ENCODE data around the gene UBE2O. TPM values are rescaled to one million over a fixed set of nuclear protein-coding genes. Genes with fewer than 3 reads are reported as not detected.
"Not testable (repeated sequence)": the region's sequence is repeated elsewhere in the genome, so short reads cannot be mapped to it uniquely, and the experiment has no call there.

Gene UBE2O
- total RNA-seq, 2 experiments from 2014 or later = 30.5 to 31.3 TPM

DNA sequence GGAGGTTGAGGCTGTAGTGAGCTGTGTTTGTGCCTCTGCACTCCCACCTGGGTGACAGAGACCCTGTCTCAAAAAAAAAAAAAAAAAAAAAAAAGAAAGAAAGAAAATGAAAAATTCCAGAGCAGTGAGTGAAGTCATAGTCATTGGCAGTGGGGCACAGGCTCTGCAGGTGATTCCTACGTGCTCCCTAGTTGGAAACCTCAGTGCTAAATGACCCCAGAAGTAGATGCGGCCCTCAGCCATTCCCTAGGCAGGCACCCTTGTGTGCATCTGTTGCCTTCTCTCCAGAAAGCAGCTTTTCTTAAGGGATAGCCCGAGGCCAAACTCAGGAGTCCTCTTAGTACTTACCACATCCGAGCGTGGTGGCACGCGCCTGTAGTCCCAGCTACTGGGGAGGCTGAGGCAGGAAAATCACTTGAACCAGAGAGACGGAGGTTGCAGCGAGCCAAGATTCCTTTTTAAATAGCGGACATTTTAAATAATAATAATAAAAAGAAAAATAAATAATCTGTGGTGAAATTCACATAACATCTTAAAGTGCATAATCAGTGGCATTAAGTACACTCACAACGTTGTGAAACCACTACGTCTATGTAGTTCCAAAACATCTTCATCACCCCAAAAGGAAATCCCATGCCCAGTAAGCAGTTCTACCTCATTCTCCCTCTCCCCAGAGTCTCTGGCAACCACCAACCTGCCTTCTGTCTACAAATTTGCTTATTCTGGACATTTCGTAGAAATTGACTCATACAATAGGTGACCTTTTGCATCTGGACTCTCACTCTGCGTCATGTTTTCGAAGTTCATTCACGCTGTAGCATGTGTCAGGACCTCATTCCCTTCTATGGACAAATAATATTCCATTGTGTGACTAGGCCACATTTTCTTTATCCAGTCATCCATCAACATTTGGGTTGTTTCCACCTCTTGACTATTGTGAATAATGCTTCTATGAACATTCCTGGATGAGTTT, 81.0 kb downstream of the UBE2O start:
- Mint-ChIP-seq H3K27me3 (no peaks in the 10 kb centered on the region), H3K4me3 (no peak overlapping the region), H3K9me3 (no peaks in the 10 kb centered on the region), H3K27ac (no peak overlapping the region), H3K36me3 (ENCODE audit: low read depth) (no peaks in the 10 kb centered on the region), H3K4me1 (no peaks in the 10 kb centered on the region)
- ChIA-PET CTCF (interaction anchor here (0.6 to 3.1 kb wide), 4 partner anchors 8 to 1054 kb away, joined by 3 to 7 read pairs (median 4); no protein-coding TSS in a partner anchor), POLR2A (no interaction called here)
- no peak for DNase-seq

DNA sequence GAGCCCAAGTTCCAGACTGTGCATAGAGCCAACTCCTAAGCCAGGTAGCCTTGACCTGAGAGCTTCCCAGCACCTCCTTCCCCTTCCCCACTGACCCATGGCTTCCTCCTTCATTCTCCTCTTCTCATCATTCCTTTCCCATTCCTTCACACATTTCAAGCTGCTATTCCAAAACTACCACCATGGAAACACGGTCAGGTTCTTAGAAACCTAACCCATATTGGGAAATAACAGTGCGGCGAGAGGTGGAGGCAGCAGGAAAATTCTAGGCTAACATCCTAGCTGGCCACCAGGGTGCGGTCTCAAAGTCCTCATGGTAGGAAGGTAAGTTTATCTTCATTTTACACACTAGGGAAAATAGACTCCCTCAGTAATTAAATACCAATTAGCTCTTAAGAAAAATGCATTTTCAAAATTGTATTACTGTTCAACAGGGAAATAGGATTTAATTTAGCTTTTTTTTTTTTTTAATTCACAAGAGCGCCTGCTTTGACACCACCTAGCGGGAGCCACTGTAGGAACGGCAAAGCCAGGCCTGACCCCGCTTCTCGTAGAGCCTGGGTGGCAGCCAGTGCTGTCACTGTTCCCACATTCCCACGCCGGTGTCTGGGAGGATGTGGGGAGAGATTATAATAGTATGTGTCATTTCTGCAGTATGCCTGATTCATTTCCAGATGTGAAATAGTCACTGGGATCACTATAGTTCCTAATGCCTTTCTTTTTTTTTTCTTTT, 82.5 kb downstream of the UBE2O start:
- no peaks in the 10 kb centered on the region for H3K36me3 Mint-ChIP-seq (ENCODE audit: low read depth)
- H3K27me3 Mint-ChIP-seq = no peaks in the 10 kb centered on the region
- no peak overlapping the region for H3K4me3 Mint-ChIP-seq
- H3K27ac Mint-ChIP-seq = no peak overlapping the region
- ChIA-PET POLR2A (no interaction called here), CTCF (interaction anchor here (1.8 to 3.1 kb wide), 3 partner anchors 11 to 17 kb away, joined by 5 to 14 read pairs (median 7); partner anchors contain the start of gene PRPSAP1)
- no peaks in the 10 kb centered on the region for H3K4me1 Mint-ChIP-seq
- no peak for DNase-seq
- H3K9me3 Mint-ChIP-seq = no peaks in the 10 kb centered on the region

DNA sequence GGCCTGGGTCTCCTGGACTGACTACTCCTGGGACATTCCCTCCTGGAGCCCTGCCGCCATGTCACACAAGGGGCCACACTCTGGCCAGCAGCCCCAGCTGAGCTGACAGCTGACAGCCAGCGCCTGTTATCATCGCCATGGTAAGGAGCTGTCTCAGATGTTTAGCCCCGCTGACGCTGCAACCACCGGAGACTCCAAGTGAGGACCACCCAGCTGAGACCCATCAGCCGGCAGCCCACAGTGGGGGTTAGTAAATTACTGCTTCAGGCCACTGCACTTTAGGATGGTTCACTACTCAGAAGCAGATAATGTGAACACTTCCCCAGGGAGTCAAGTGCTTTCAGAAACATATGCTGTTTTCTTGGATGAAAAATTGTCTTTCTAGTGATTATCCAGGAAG, 83.1 kb downstream of the UBE2O start:
- Mint-ChIP-seq H3K27me3 (no peaks in the 10 kb centered on the region), H3K9me3 (no peaks in the 10 kb centered on the region), H3K4me1 (no peaks in the 10 kb centered on the region), H3K36me3 (ENCODE audit: low read depth) (no peaks in the 10 kb centered on the region), H3K27ac (no peak overlapping the region), H3K4me3 (no peak overlapping the region)
- ChIA-PET CTCF (interaction anchor here (1.8 to 3.1 kb wide), 3 partner anchors 11 to 16 kb away, joined by 5 to 14 read pairs (median 7); partner anchors contain the start of gene PRPSAP1), POLR2A (no interaction called here)
- no peak for DNase-seq

DNA sequence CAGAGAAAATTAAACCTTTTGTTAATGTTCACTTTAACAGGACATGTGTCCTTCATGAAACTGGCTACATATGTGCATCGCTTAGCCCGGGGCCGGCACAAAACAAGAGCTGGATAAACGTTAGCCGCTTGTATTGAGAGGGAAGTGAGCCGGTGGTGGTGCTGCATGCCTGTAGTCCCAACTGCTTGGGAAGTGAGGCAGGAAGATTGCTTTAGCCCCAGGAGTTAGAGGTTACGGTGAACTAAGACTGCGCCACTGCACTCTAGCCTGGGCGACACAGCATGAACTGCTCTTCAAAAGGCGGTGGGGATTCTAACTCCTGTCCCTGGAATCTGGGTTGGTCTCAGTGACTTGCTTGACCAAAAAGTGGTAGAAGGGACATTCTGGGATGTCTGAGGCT, 83.6 kb downstream of the UBE2O start:
- no peak overlapping the region for H3K4me3 Mint-ChIP-seq
- no peak overlapping the region for H3K27ac Mint-ChIP-seq
- ChIA-PET POLR2A (no interaction called here), CTCF (interaction anchor here (0.6 to 3.1 kb wide), 4 partner anchors 12 to 16 kb away, joined by 3 to 14 read pairs (median 6); partner anchors contain the start of gene PRPSAP1)
- no peaks in the 10 kb centered on the region for H3K27me3 Mint-ChIP-seq
- no peaks in the 10 kb centered on the region for H3K4me1 Mint-ChIP-seq
- DNase-seq = no peak
- H3K36me3 Mint-ChIP-seq (ENCODE audit: low read depth) = no peaks in the 10 kb centered on the region
- no peaks in the 10 kb centered on the region for H3K9me3 Mint-ChIP-seq

DNA sequence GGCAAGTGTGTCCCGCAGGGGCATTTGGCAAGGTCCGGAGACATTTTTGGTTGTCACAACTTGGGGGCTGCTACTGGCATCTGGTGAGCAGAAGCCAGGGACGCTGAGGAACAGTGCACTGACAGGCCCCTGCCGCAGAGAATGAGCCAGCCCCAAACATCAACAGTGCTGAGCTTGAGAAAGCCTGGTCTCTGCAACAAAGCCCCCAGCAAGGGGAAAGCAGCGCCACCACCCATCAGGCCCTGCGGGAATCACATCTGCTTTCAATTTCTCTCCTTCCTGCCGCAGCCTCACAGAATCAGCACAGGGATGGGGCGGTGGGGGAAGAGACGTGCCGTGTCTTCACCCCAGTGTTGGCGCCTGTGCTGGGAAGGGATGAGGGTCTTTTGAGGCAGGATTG, 84.4 kb downstream of the UBE2O start:
- ChIA-PET CTCF (interaction anchor here (0.6 to 2.1 kb wide), 2 partner anchors 13 to 14 kb away, joined by 3 to 14 read pairs; no protein-coding TSS in a partner anchor), POLR2A (no interaction called here)
- Mint-ChIP-seq H3K27me3 (no peaks in the 10 kb centered on the region), H3K36me3 (ENCODE audit: low read depth) (no peaks in the 10 kb centered on the region), H3K4me3 (no peak overlapping the region), H3K4me1 (no peaks in the 10 kb centered on the region), H3K27ac (no peak overlapping the region), H3K9me3 (no peaks in the 10 kb centered on the region)
- no peak for DNase-seq

DNA sequence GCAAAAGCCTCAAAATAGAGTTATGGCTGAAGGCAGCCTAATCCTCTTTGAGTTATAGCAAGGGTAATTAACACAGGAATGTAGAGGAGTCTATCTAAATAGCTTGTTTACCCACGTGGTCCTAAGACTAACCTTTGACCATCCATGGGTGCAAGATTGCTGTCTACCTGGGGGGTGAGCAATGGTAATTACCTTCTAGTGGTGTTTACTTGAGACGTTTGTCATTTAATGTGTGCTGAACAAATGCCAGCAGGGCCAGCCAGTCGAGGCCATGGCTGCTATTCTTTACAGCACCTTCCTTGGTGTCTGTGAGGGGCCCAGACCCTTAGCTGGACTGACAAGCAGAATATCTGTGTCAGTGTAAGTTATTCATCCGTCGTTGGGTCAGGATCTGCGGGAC, 85.3 kb downstream of the UBE2O start:
- H3K4me1 Mint-ChIP-seq = peaks cover 2% of the 10 kb centered on the region
- ChIA-PET POLR2A (no interaction called here), CTCF (no interaction called here)
- H3K4me3 Mint-ChIP-seq = no peak overlapping the region
- H3K27me3 Mint-ChIP-seq = no peaks in the 10 kb centered on the region
- DNase-seq = no peak
- no peak overlapping the region for H3K27ac Mint-ChIP-seq
- H3K9me3 Mint-ChIP-seq = no peaks in the 10 kb centered on the region
- no peaks in the 10 kb centered on the region for H3K36me3 Mint-ChIP-seq (ENCODE audit: low read depth)

DNA sequence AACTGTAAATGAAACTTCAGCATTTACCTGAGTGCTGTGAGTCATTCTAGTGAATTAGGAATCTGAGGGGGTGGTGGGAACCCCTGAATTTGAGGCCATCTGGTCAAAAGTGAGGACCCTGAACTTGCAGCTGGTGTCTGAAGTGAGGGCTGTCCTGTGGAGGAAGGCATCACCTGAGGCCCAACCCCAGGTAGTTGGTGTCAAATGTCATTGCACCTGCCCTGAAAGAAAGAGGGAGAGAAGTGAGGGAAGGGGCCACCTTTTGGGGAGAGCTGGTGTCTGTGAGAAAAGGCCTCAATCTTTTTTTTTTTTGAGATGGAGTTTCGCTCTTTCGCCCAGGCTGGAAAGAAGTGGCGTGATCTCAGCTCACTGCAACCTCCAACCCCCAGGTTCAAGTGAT, 86.7 kb downstream of the UBE2O start:
- Mint-ChIP-seq H3K27ac (no peak overlapping the region), H3K4me3 (no peak overlapping the region), H3K36me3 (ENCODE audit: low read depth) (no peaks in the 10 kb centered on the region), H3K9me3 (no peaks in the 10 kb centered on the region), H3K4me1 (peaks cover 2% of the 10 kb centered on the region), H3K27me3 (peaks cover 4% of the 10 kb centered on the region)
- DNase-seq = no peak
- CTCF ChIA-PET = interaction anchor here (1.5 to 2.0 kb wide), 2 partner anchors 15 to 32 kb away, joined by 6 to 10 read pairs; no protein-coding TSS in a partner anchor
- POLR2A ChIA-PET = no interaction called here

DNA sequence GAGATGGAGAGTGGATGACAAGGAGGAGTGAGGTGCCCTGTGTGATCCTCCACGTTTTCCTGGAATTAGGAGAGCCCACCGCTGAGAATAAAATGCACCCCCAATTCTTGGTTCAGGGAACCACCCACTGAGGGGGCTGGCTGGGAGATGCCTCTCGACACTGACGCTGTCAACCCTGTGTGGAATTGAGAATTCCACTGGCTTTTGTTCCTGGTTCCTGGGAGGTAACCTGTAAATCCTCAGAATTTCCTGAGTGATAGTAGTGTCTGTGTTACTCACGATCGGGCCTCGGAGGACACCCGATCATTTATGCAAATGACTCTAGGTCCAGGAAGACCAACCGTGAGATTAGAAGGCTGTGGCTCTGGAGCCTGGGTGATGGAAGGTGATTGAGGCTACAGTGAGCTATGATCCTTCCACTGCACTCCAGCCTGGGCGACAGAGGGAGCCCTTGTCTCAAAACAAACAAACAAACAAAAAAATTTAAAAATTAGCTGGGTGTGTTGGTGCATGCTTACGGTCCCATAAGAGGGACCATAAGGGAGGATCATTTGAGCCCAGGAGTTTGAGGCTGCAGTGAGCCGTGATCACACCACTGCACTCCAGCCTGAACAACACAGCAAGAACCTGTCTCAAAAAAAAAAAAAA, 87.6 kb downstream of the UBE2O start:
- H3K4me1 Mint-ChIP-seq = peaks cover 2% of the 10 kb centered on the region
- no peak overlapping the region for H3K27ac Mint-ChIP-seq
- no peaks in the 10 kb centered on the region for H3K9me3 Mint-ChIP-seq
- no peaks in the 10 kb centered on the region for H3K36me3 Mint-ChIP-seq (ENCODE audit: low read depth)
- H3K27me3 Mint-ChIP-seq = peaks cover 4% of the 10 kb centered on the region
- ChIA-PET POLR2A (no interaction called here), CTCF (interaction anchor here (1.5 to 2.0 kb wide), 3 partner anchors 12 to 33 kb away, joined by 6 to 10 read pairs (median 9); partner anchors contain the start of gene PRPSAP1)
- no peak for DNase-seq
- no peak overlapping the region for H3K4me3 Mint-ChIP-seq

DNA sequence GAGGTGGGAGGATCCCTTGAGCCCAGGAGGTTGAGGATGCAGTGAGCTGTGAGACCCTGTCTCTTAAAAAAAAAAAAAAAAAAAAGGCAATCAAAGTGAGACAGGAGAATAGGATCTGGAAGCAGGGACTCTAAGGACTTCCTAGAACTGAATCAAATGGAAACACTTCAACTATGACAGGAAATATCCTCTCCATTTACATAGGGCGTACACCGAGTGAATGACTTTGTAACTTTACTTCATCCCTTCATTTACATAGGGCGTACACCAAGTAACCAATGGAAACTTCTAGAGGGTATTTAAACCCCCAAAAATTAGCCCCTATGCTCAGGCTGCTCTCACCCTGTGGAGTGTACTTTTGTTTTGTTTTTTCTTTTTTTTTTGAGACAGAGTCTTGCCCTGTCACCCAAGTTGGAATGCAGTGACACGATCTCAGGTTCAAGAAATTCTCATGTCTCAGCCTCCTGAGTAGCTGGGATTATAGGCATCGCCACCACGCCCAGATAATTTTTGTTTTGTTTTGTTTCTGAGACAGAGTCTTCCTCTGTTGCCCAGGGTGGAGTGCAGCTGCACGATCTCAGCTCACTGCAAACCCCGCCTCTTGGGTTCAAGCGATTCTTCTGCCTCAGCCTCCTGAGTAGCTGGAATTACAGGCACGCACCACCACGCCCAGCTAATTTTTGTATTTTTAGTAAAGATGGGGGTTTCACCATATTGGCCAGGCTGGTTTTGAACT, 89.7 kb downstream of the UBE2O start:
- CTCF ChIA-PET = interaction anchor here (0.8 to 3.4 kb wide), 4 partner anchors 10 to 45 kb away, joined by 3 to 11 read pairs (median 10); partner anchors contain the start of genes PRPSAP1 and SPHK1
- no peak for DNase-seq
- no peaks in the 10 kb centered on the region for H3K9me3 Mint-ChIP-seq
- H3K36me3 Mint-ChIP-seq (ENCODE audit: low read depth) = no peaks in the 10 kb centered on the region
- POLR2A ChIA-PET = no interaction called here
- peaks cover 7% of the 10 kb centered on the region for H3K27me3 Mint-ChIP-seq
- no peak overlapping the region for H3K4me3 Mint-ChIP-seq
- peaks cover 2% of the 10 kb centered on the region for H3K4me1 Mint-ChIP-seq
- H3K27ac Mint-ChIP-seq = no peak overlapping the region

DNA sequence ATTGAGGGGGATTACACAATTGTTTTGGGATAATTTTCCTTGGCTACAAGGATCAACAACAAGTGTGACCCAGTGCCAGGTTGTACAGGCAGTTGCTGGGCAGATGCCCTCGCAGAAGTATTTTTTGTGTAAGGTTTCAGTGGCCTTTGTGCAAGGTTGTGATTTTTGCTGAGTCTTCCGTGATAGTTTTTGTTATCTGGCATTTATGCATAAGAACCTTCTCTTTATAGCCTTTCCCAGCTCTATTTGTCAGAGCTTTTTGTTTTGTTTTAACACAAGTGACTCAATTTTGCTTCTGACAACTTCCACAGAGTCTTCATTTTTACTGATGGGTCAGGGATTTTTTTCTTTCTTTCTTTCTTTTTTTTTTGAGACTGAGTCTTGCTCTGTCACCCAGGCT, 92.5 kb downstream of the UBE2O start:
- Mint-ChIP-seq H3K27me3 (peaks cover 7% of the 10 kb centered on the region), H3K4me1 (peaks cover 2% of the 10 kb centered on the region), H3K36me3 (ENCODE audit: low read depth) (no peaks in the 10 kb centered on the region), H3K9me3 (no peaks in the 10 kb centered on the region), H3K27ac (no peak overlapping the region), H3K4me3 (no peak overlapping the region)
- DNase-seq = no peak
- CTCF ChIA-PET = interaction anchor here (0.6 to 1.8 kb wide), 2 partner anchors 38 to 384 kb away, joined by 4 to 6 read pairs; no protein-coding TSS in a partner anchor
- POLR2A ChIA-PET = no interaction called here

DNA sequence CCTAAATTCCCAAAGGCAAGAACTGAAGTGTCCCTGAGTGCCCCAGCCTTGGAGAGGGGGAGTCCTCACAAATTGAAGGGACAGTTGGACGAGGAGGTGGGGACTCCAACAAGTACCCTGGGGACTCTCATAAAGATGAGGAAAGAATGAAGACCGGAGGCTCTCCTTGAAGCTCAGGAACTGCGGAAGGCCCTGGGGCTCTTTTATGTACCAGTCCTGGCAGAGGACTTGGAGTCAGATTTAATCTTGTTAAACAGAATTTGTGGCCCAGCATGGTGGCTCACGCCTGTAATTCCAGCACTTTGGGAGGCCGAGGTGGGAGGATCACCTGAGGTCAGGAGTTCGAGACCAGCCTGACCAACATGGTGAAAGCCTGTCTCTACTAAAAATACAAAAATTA, 93.2 kb downstream of the UBE2O start:
- POLR2A ChIA-PET; H3K36me3 Mint-ChIP-seq (ENCODE audit: low read depth); CTCF ChIA-PET; H3K4me1 Mint-ChIP-seq; H3K4me3 Mint-ChIP-seq; H3K27me3 Mint-ChIP-seq; H3K27ac Mint-ChIP-seq; H3K9me3 Mint-ChIP-seq; DNase-seq: not testable (repeated sequence)

DNA sequence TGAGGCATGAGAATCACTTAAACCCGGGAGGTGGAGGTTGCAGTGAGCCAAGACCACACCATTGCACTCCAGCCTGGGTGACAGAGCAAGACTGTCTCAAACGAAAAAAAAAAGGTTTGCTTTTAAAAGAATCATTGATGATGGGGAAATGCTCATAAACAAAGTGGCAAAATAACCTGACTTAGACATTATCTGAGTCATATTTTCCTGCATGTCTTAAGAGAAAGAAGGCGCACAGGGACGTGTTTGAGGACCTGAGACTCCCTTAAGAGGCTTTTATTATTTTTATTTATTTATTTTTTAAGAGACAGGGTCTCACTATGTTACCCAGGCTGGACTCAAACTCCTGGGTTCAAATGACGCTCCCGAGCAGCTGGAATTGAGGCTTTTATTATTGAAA, 93.6 kb downstream of the UBE2O start:
- Mint-ChIP-seq H3K27me3 (peaks cover 7% of the 10 kb centered on the region), H3K9me3 (no peaks in the 10 kb centered on the region), H3K4me3 (no peak overlapping the region), H3K36me3 (ENCODE audit: low read depth) (no peaks in the 10 kb centered on the region), H3K27ac (no peak overlapping the region), H3K4me1 (peaks cover 8% of the 10 kb centered on the region)
- no peak for DNase-seq
- CTCF ChIA-PET = interaction anchor here (0.7 kb wide), 1 partner anchor 55 kb away, joined by 3 read pairs; no protein-coding TSS in a partner anchor
- POLR2A ChIA-PET = no interaction called here

All from activated CD4-positive, alpha-beta T cell treated with anti-CD3 and anti-CD28 coated beads, Interleukin-2, amount 10 ng/mL, durations not matched to agents 7 days and 5 days (primary cell).